Endothelial cell of umbilical vein (primary cell): ENCODE data around the gene SLC34A2. TPM values are rescaled to one million over a fixed set of nuclear protein-coding genes. Genes with fewer than 3 reads are reported as not detected.

Source experiments
- BruUV-seq: library from RNA; stranded (reverse); fragments of 400-500 nt; replicated peaks from 2 replicates; lab custom pipeline; 2021; lab: Mats Ljungman, UMichigan
- CTCF ChIA-PET: fragments of 300-600, 350-600 bp; sonication (Branson Sonifier 250); formaldehyde crosslinking; loops from one replicate; lab custom pipeline; 2021; ENCODE audit warnings: antibody characterized with exemption, inconsistent platforms; lab: Charles Lee
- POLR2A ChIA-PET: fragments of 300-600, 350-600 bp; sonication (Branson Sonifier 250); formaldehyde crosslinking; loops from one replicate; lab custom pipeline; 2021; ENCODE audit warnings: antibody characterized with exemption, inconsistent platforms; lab: Charles Lee
- DNase-seq: peaks from one replicate; pipeline ENCODE4 v3.0.0-alpha.2; 2011; ENCODE audit warnings: low read depth, low spot score
- FAIRE-seq: peaks from 2 replicates; lab custom pipeline; 2011; peaks lifted over from hg19 to GRCh38; lab: Jason Lieb, UNC
- H2AFZ ChIP-seq: 2 replicates; pipeline ENCODE4 v1.6.0; 2012; ENCODE audit warnings: low read depth, low read length, control low read depth, inconsistent platforms
- H3K27ac ChIP-seq: 2 replicates; pipeline ENCODE4 v1.5.1; 2011; ENCODE audit warnings: low read depth, mild to moderate bottlenecking, control low read depth, low read length, moderate library complexity; ENCODE audit not compliant: insufficient read depth
- H3K27me3 ChIP-seq, 2 experiments: 2 replicates each; pipeline versions ENCODE4 v1.6.0 to v1.6.1; 2011; ENCODE audit warnings: low read length in 2 of 2, mixed read lengths in 1 of 2; ENCODE audit not compliant: control insufficient read depth in 2 of 2, insufficient read depth in 2 of 2
- H3K36me3 ChIP-seq, 2 experiments: 2 replicates in 1 of 2; 3 replicates in 1 of 2; pipeline ENCODE4 v1.5.1; 2011; ENCODE audit warnings: low read length in 2 of 2, mild to moderate bottlenecking in 1 of 2, moderate library complexity in 1 of 2; ENCODE audit not compliant: control insufficient read depth in 2 of 2, insufficient read depth in 2 of 2; ENCODE audit errors: extremely low read depth in 1 of 2
- H3K4me1 ChIP-seq: 3 replicates; pipeline ENCODE4 v1.5.1; 2011; ENCODE audit warnings: mild to moderate bottlenecking, low read length; ENCODE audit not compliant: control insufficient read depth, insufficient read depth; ENCODE audit errors: extremely low read depth
- H3K4me2 ChIP-seq: 2 replicates; pipeline ENCODE4 v1.6.1; 2011; ENCODE audit warnings: low read length, control low read depth, mixed read lengths; ENCODE audit not compliant: insufficient read depth
- H3K4me3 ChIP-seq, 3 experiments: fragments of 200-600 bp in 1 of 3; sonication (generic), shearing (Covaris generic) in 1 of 3; replicated peaks in 1 of 3; 2 replicates each; pipeline ENCODE4 v1.5.1; 2011 to 2016; ENCODE audit warnings: control low read depth in 3 of 3, low read length in 3 of 3, mild to moderate bottlenecking in 2 of 3, inconsistent platforms in 1 of 3, low read depth in 1 of 3, moderate library complexity in 1 of 3; ENCODE audit not compliant: insufficient read depth in 1 of 3
- H3K79me2 ChIP-seq: 2 replicates; pipeline ENCODE4 v1.6.0; 2012; ENCODE audit warnings: low read length, inconsistent platforms; ENCODE audit not compliant: control insufficient read depth, insufficient read depth
- H3K9ac ChIP-seq: replicated peaks from 2 replicates; pipeline ENCODE3; 2011; ENCODE audit warnings: low read length, control low read depth; ENCODE audit not compliant: insufficient read depth; ENCODE audit errors: extremely low read depth
- H3K9me1 ChIP-seq: replicated peaks from 3 replicates; pipeline ENCODE4 v1.6.0; 2011; ENCODE audit warnings: mild to moderate bottlenecking, low read length; ENCODE audit not compliant: control insufficient read depth, insufficient read depth; ENCODE audit errors: extremely low read depth
- H3K9me3 ChIP-seq: replicated peaks from 2 replicates; pipeline ENCODE4 v1.5.1; 2012; ENCODE audit warnings: low read length, inconsistent platforms; ENCODE audit not compliant: control insufficient read depth, insufficient read depth
- H4K20me1 ChIP-seq: replicated peaks from 2 replicates; pipeline ENCODE3; 2011; ENCODE audit warnings: mild to moderate bottlenecking, low read length; ENCODE audit not compliant: control insufficient read depth, insufficient read depth; ENCODE audit errors: extremely low read depth
- EZH2 ChIP-seq: IDR thresholded peaks from 2 replicates; pipeline ENCODE4 v1.6.1; 2012; ENCODE audit warnings: borderline replicate concordance, low read depth, mild to moderate bottlenecking, moderate library complexity, low read length, inconsistent platforms; ENCODE audit not compliant: severe bottlenecking
- FOS ChIP-seq: IDR thresholded peaks from 2 replicates; pipeline ENCODE4 v1.6.1; 2011; ENCODE audit warnings: mild to moderate bottlenecking, low read length, moderate library complexity, borderline replicate concordance; ENCODE audit not compliant: insufficient read depth
- GATA2 ChIP-seq: IDR thresholded peaks from 2 replicates; pipeline ENCODE4 v1.7.0; 2011; ENCODE audit warnings: low read depth, mild to moderate bottlenecking, moderate library complexity, mixed read lengths, low read length; ENCODE audit not compliant: insufficient read length, insufficient read depth
- JUN ChIP-seq: IDR thresholded peaks from 2 replicates; pipeline ENCODE4 v1.6.1; 2011; ENCODE audit warnings: borderline replicate concordance, low read depth; ENCODE audit not compliant: insufficient read length, insufficient read depth
- MAX ChIP-seq: IDR thresholded peaks from 2 replicates; pipeline ENCODE4 v1.6.1; 2011; ENCODE audit not compliant: insufficient read depth, insufficient read length
- MYC ChIP-seq: IDR thresholded peaks from one replicate; pipeline ENCODE4 v1.6.1; 2011; ENCODE audit warnings: mild to moderate bottlenecking, low read depth, low read length
- POLR2A ChIP-seq: IDR thresholded peaks from 2 replicates; pipeline ENCODE4 v1.6.1; 2012; ENCODE audit warnings: low read depth, mild to moderate bottlenecking, control low read depth, low read length
- POLR2AphosphoS5 ChIP-seq: IDR thresholded peaks from 2 replicates; pipeline ENCODE4 v1.6.1; 2012; ENCODE audit warnings: low read depth, mild to moderate bottlenecking, control low read depth, low read length, moderate library complexity; ENCODE audit not compliant: insufficient read depth
- dilution Hi-C: fragments of 300-500 bp; cut with MboI; formaldehyde crosslinking; loops from one replicate; pipeline ENCODE4 v1.15.0; 2019; ENCODE audit warnings: low sequenced_read_pairs; ENCODE audit not compliant: extremely low pct_ligation_motif_present
- intact Hi-C: fragments of 100-400 bp; cut with micrococcal nuclease; formaldehyde crosslinking; loops from one replicate; pipeline ENCODE4 v1.10.0; 2022
- polyA plus RNA-seq, 4 experiments: library from polyadenylated mRNA; depleted of rRNA in 3 of 4; stranded (reverse) in 3 of 4; unstranded in 1 of 4; fragments of >200 nt; gene quantifications; 2 replicates each; pipeline versions ENCODE4 v1.2.1 to v1.2.3, GENCODE V29; 2011 to 2012; ENCODE audit warnings: missing spikeins in 1 of 4
- total RNA-seq: library from RNA; stranded (reverse); gene quantifications from 2 replicates; pipeline ENCODE4 v1.2.3, GENCODE V29; 2021
- TF ChIP-seq, protein P1 (sequence below), 2 donors: IDR thresholded peaks; 1 replicate in 1 of 2; 2 replicates in 1 of 2; pipeline ENCODE4 v1.5.1; 2011; ENCODE audit warnings: low read length in 2 of 2, mild to moderate bottlenecking in 2 of 2, moderate library complexity in 2 of 2, control low read depth in 1 of 2, inconsistent platforms in 1 of 2, low read depth in 1 of 2; ENCODE audit not compliant: insufficient read depth in 1 of 2; ENCODE audit errors: extremely low read depth in 1 of 2

The SLC34A2 gene
- total and polyA plus RNA-seq, 2 donors (not counting 3 experiments of a cell fraction or from before 2014, with no cell fraction given), result not detected

GRCh38 chr4:25723409-25723808 lies 67.8 kb downstream of the SLC34A2 start:
- H2AFZ ChIP-seq, result no peak overlapping the region
- H3K9me1 ChIP-seq, result no peaks in the 10 kb centered on the region
- H3K79me2 ChIP-seq, result no peaks in the 10 kb centered on the region
- DNase-seq (no peak), FAIRE-seq (no peak)
- H3K27ac ChIP-seq, result no peak overlapping the region
- H3K27me3 ChIP-seq, result peaks cover 0 to 2% of the 10 kb centered on the region in 2 experiments
- H3K9me3 ChIP-seq, result no peaks in the 10 kb centered on the region
- H3K4me2 ChIP-seq, result no peak overlapping the region
- TF ChIP-seq POLR2AphosphoS5, result no peak
- TF ChIP-seq FOS, result no peak
- no peak for TF ChIP-seq MAX
- TF ChIP-seq GATA2, result no peak
- TF ChIP-seq, protein P1, sequence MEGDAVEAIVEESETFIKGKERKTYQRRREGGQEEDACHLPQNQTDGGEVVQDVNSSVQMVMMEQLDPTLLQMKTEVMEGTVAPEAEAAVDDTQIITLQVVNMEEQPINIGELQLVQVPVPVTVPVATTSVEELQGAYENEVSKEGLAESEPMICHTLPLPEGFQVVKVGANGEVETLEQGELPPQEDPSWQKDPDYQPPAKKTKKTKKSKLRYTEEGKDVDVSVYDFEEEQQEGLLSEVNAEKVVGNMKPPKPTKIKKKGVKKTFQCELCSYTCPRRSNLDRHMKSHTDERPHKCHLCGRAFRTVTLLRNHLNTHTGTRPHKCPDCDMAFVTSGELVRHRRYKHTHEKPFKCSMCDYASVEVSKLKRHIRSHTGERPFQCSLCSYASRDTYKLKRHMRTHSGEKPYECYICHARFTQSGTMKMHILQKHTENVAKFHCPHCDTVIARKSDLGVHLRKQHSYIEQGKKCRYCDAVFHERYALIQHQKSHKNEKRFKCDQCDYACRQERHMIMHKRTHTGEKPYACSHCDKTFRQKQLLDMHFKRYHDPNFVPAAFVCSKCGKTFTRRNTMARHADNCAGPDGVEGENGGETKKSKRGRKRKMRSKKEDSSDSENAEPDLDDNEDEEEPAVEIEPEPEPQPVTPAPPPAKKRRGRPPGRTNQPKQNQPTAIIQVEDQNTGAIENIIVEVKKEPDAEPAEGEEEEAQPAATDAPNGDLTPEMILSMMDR (IDR thresholded peaks at IDR 0.05; ENCODE audit: extremely low read depth in 1 of 2, insufficient read depth in 1 of 2, low read depth in 1 of 2, low read length in 2 of 2), result no peak
- no peak for TF ChIP-seq MYC
- no peak for TF ChIP-seq JUN
- TF ChIP-seq POLR2A, result no peak
- TF ChIP-seq EZH2, result no peak
- intact Hi-C loops (no loop called here), dilution Hi-C loops (no loop called here)
- no peak overlapping the region for H3K9ac ChIP-seq
- no peaks in the 10 kb centered on the region for H3K4me1 ChIP-seq
- BruUV-seq, result no TSS peak
- POLR2A ChIA-PET, result no interaction called here
- no peak overlapping the region for H3K4me3 ChIP-seq
- CTCF ChIA-PET, result interaction anchor here (0.9 kb wide), 1 partner anchor 275 kb away, joined by 3 read pairs; no protein-coding TSS in a partner anchor
- no peaks in the 10 kb centered on the region for H3K36me3 ChIP-seq
- no peaks in the 10 kb centered on the region for H4K20me1 ChIP-seq
